Lung (tissue), 12 donors: ENCODE results near the gene PNMA8C. TPM values are rescaled to one million over a fixed set of nuclear protein-coding genes. Genes with fewer than 3 reads are reported as not detected.
"Not testable (repeated sequence)": the region's sequence is repeated elsewhere in the genome, so short reads cannot be mapped to it uniquely, and the experiment has no call there.

Experiments used
- ATAC-seq: fragments of 200-7000 bp; cut with Tn5 transposase; one replicate; pipeline ENCODE4 v1.9.1; 2020; ENCODE audit warnings: moderate number of reproducible peaks; ENCODE audit not compliant: insufficient read depth, low FRiP score
- DNase-seq, 3 donors: peaks; one replicate each; pipeline ENCODE4 v3.0.0-alpha.2; 2013 to 2017
- H3K27ac ChIP-seq, 2 donors: one replicate each; pipeline ENCODE4 v1.5.1; 2013; ENCODE audit warnings: mild to moderate bottlenecking in 2 of 2, moderate library complexity in 2 of 2, control low read depth in 1 of 2, inconsistent platforms in 1 of 2, low read depth in 1 of 2, low read length in 1 of 2
- H3K27me3 ChIP-seq, 3 donors: one replicate each; pipeline ENCODE4 v1.5.1; 2013; ENCODE audit warnings: low read length in 2 of 3; ENCODE audit not compliant: control insufficient read depth in 3 of 3, insufficient read depth in 3 of 3
- H3K36me3 ChIP-seq, 4 donors: one replicate each; pipeline ENCODE4 v1.5.1; 2013; ENCODE audit warnings: low read length in 4 of 4, mild to moderate bottlenecking in 1 of 4, moderate library complexity in 1 of 4; ENCODE audit not compliant: control insufficient read depth in 4 of 4, insufficient read depth in 4 of 4
- H3K4me1 ChIP-seq, 5 donors: one replicate each; pipeline ENCODE4 v1.5.1; 2013; ENCODE audit warnings: low read length in 5 of 5, mild to moderate bottlenecking in 2 of 5, moderate library complexity in 1 of 5; ENCODE audit not compliant: control insufficient read depth in 5 of 5, insufficient read depth in 5 of 5
- H3K4me3 ChIP-seq: one replicate; pipeline ENCODE4 v1.5.1; 2013; ENCODE audit warnings: mild to moderate bottlenecking, control low read depth, moderate library complexity
- H3K9ac ChIP-seq, 2 donors: one replicate each; pipeline ENCODE4 v1.5.1; 2013; ENCODE audit warnings: low read length in 2 of 2, control low read depth in 1 of 2; ENCODE audit not compliant: insufficient read depth in 1 of 2
- H3K9me3 ChIP-seq, 4 donors: one replicate each; pipeline ENCODE4 v1.5.1; 2013; ENCODE audit warnings: low read length in 3 of 4, mild to moderate bottlenecking in 1 of 4, moderate library complexity in 1 of 4; ENCODE audit not compliant: control insufficient read depth in 4 of 4, insufficient read depth in 3 of 4
- CTCF ChIP-seq: IDR thresholded peaks from 2 replicates; pipeline ENCODE4 v1.5.1; 2012; ENCODE audit warnings: mild to moderate bottlenecking; ENCODE audit errors: control extremely low read depth, extremely low read depth
- WGBS, 2 donors: extraction: QIAGEN DNeasy Blood & Tissue Kit; methylation state at CpG; one replicate each; pipeline ENCODE4 v1.1.7; 2013; 5-methylcytosine and 5-hydroxymethylcytosine counted together
- polyA plus RNA-seq, 2 donors: library from polyadenylated mRNA; stranded (reverse); fragments of 200-250 nt; gene quantifications; one replicate each; pipeline ENCODE4 v1.2.1, GENCODE V29; 2013
- total RNA-seq, 2 donors: library from RNA; depleted of rRNA in 1 of 2; stranded (reverse); fragments of >200 nt in 1 of 2; gene quantifications; one replicate each; pipeline ENCODE4 v1.2.1, GENCODE V29; 2014 to 2021
- donor health status: control.
- donor health status: control.
- donor health status: Bipolar disorder and iron deficiency.
- donor health status: healthy.
- donor health status: DM: yes; HTN: yes; CAD: no.

Gene PNMA8C
- total and polyA plus RNA-seq, 4 donors: 0.04 to 1.2 (median 0.47) TPM

- ATAC-seq: no peak
- Histone ChIP-seq H3K27ac (no peak overlapping the region), H3K9me3 (no peaks in the 10 kb centered on the region), H3K9ac (no peak overlapping the region), H3K36me3 (no peaks in the 10 kb centered on the region), H3K4me1 (peaks cover 3 to 17% (median 5%) of the 10 kb centered on the region in 5 donors), H3K4me3 (no peak overlapping the region), H3K27me3 (no peaks in the 10 kb centered on the region)
- TF ChIP-seq CTCF: no peak
- WGBS, 2 donors: 54 to 61% methylated on average over 1 of the region's 1 CpG
- peak in 2 of 3 donors; percentile 93 to 95 for DNase-seq
These were observed 13.1 kb upstream of the PNMA8C start for GRCh38 chr19:46441866-46442265.

DNA sequence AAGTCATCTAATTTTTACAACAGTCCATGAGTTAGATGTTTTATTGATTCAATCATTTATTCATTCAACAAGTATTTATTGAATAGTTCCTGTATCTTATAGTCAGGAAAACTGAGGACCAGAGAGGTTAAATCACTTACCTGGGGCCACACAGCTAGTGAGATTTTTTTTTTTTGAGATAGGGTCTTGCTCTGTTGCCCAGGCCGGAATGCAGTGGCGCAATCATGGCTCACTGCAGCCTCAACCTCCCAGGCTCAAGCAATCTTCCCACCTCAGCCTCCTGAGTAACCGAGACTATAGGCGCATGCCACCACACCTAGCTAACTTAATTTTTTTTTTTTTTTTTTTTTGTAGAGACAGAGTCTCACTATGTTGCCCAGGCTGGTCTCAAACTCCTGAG lies 7.0 kb upstream of the PNMA8C start:
- H3K36me3 ChIP-seq, H3K9ac ChIP-seq, H3K27me3 ChIP-seq, ATAC-seq, DNase-seq, H3K9me3 ChIP-seq, H3K4me3 ChIP-seq, H3K4me1 ChIP-seq, H3K27ac ChIP-seq: not testable (repeated sequence)
- WGBS, 2 donors: 97 to 99% methylated on average over 4 of the region's 4 CpGs

GRCh38 chr19:46435009-46435408 lies 6.3 kb upstream of the PNMA8C start:
- Histone ChIP-seq H3K36me3 (no peaks in the 10 kb centered on the region), H3K4me1 (no peaks in the 10 kb centered on the region), H3K27me3 (peaks cover 0 to 2% (median 0%) of the 10 kb centered on the region in 3 donors), H3K4me3 (no peak overlapping the region), H3K9me3 (no peaks in the 10 kb centered on the region), H3K27ac (no peak overlapping the region), H3K9ac (no peak overlapping the region)
- WGBS, 2 donors: 48 to 49% methylated on average over 6 of the region's 6 CpGs
- ATAC-seq (no peak), DNase-seq (no peak)
- no peak for TF ChIP-seq CTCF

DNA sequence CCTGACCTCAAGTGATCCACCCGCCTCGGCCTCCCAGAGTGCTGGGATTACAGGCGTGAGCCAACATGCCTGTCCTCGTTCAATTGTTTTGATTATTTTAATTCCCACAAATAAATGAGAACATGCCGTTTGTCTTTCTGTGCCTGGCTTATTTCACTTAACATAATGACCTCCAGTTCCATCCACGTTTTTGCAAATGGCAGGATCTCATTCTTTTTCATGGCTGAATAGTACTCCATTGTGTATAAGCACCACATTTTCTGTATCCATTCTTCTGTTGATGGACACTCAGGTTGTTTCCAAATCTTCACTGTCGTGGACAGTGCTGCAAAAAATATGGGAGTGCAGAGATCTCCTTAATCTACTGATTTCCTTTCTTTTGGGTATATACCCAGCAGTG lies 4.7 kb upstream of the PNMA8C start:
- not testable (repeated sequence) for H3K9ac ChIP-seq, DNase-seq, H3K36me3 ChIP-seq, H3K27me3 ChIP-seq, H3K27ac ChIP-seq, ATAC-seq, H3K9me3 ChIP-seq, H3K4me1 ChIP-seq, H3K4me3 ChIP-seq
- WGBS, 2 donors: 68 to 79% methylated on average over 7 of the region's 7 CpGs

DNA sequence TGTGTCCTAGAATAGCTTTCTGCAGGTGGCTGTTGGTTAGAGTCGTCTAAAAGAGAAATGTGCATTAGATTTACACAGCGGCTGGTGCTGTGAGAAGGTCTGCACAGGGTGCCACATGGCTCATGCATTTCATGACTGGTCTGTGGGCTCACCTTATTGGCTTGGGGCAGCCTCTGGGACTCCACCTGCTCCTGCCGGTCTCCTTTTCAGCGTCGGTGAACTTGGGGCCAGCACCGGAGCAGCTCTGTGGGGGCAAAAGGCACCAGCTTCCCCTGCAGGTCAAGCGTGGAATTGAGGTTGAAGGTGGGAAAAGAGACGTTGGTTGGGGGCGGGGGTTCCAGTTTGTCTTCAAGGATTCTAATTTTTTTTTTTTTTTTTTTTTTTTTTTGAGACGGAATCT lies 3.1 kb upstream of the PNMA8C start:
- Histone ChIP-seq H3K27me3 (peaks cover 0 to 2% (median 0%) of the 10 kb centered on the region in 3 donors), H3K4me1 (peaks cover 0 to 4% (median 3%) of the 10 kb centered on the region in 5 donors), H3K36me3 (no peaks in the 10 kb centered on the region), H3K9me3 (no peaks in the 10 kb centered on the region), H3K9ac (no peak overlapping the region), H3K27ac (no peak overlapping the region), H3K4me3 (no peak overlapping the region)
- TF ChIP-seq CTCF: no peak
- ATAC-seq (no peak), DNase-seq (no peak)
- 43% methylated on average over 9 to 10 of the region's 10 CpGs for WGBS, 2 donors
